ENCODE data around the gene GAA. TPM values are rescaled to one million over a fixed set of nuclear protein-coding genes. Genes with fewer than 3 reads are reported as not detected.

Gene GAA
- total RNA-seq, 1 experiment from 2014 or later = 7.5 TPM

DNA sequence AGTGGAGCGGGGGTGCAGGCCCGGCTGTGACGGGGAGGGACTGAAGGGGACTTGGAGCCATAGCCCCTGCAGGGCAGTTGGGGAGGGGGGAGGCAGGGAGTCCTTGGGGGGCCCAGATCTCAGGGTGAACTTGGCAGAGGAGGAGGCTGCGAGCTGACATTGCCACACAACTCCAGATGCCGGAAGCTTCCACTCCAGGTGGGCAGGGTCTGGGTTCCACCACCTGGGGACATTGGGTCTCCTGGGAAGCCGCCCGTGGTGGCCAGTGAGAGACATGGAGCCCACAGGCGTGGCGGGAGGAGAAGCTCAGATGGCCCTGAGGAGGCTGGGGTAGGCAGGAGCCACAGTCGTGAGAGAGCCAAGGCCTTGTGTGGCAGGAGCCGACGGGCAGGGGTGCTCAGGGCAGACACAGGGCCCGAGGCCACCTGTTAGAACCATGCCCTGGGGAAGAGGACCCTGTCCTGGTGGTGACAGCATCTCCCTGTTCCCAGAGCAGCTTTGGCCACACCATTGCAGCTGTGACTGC is 18.2 kb upstream of the GAA start:
- Histone ChIP-seq H3K27ac (ENCODE audit: low read depth, low read length, poor library complexity, severe bottlenecking) (no peak overlapping the region), H3K4me1 (ENCODE audit: insufficient read depth, low read length, poor library complexity, severe bottlenecking) (no peaks in the 10 kb centered on the region), H3K9me3 (ENCODE audit: low read depth, low read length, poor library complexity, severe bottlenecking) (no peaks in the 10 kb centered on the region), H3K27me3 (replicated peaks; ENCODE audit: insufficient read depth, low read depth, low read length, poor library complexity) (no peaks in the 10 kb centered on the region), H3K4me3 (ENCODE audit: low read depth, low read length, poor library complexity, severe bottlenecking) (no peak overlapping the region), H3K36me3 (ENCODE audit: insufficient read depth, low read length, poor library complexity, severe bottlenecking) (no peaks in the 10 kb centered on the region)
- intact Hi-C loops (cut with micrococcal nuclease; ENCODE audit: unreplicated experiment) = loop anchor here (5.0 kb wide), 1 partner anchor 279 kb away; no protein-coding TSS in a partner anchor
- no TSS peak for BruUV-seq (replicated peaks)
- no peak for DNase-seq (ENCODE audit: low spot score)
- POLR2A ChIA-PET (ENCODE audit: low non-redundant PET) = no interaction called here
- no peak for TF ChIP-seq EZH2 (IDR thresholded peaks at IDR 0.05; ENCODE audit: borderline replicate concordance, low read depth, low read length, poor library complexity, severe bottlenecking)
- TF ChIP-seq, protein P1, sequence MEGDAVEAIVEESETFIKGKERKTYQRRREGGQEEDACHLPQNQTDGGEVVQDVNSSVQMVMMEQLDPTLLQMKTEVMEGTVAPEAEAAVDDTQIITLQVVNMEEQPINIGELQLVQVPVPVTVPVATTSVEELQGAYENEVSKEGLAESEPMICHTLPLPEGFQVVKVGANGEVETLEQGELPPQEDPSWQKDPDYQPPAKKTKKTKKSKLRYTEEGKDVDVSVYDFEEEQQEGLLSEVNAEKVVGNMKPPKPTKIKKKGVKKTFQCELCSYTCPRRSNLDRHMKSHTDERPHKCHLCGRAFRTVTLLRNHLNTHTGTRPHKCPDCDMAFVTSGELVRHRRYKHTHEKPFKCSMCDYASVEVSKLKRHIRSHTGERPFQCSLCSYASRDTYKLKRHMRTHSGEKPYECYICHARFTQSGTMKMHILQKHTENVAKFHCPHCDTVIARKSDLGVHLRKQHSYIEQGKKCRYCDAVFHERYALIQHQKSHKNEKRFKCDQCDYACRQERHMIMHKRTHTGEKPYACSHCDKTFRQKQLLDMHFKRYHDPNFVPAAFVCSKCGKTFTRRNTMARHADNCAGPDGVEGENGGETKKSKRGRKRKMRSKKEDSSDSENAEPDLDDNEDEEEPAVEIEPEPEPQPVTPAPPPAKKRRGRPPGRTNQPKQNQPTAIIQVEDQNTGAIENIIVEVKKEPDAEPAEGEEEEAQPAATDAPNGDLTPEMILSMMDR (conservative IDR thresholded peaks at IDR 0.05; ENCODE audit: low read depth, low read length) = no peak
- CTCF ChIA-PET = interaction anchor here (0.7 to 2.1 kb wide), 4 partner anchors 18 to 293 kb away, joined by 3 to 5 read pairs (median 3); partner anchors contain the start of gene GAA

DNA sequence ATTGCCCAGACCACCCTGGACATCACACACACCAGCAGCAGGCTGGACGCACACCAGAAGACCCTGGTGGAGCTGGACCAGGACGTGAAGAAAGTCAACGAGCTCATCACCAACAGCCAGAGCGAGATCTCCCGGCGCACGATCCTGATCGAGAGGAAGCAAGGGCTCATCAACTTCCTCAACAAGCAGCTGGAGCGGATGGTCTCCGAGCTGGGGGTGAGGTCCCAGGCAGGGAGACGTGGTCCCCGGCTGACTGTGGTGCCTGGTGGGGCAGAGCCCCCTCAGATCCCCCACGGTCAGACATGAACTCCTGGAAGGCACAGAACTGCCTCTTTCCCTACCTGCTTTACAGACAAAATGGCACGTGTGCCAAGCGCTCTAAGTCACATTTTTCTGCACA is 16.6 kb upstream of the GAA start:
- H3K36me3 ChIP-seq (ENCODE audit: insufficient read depth, low read length, poor library complexity, severe bottlenecking) = no peaks in the 10 kb centered on the region
- ChIA-PET POLR2A (ENCODE audit: low non-redundant PET) (no interaction called here), CTCF (no interaction called here)
- no peak for TF ChIP-seq EZH2 (IDR thresholded peaks at IDR 0.05; ENCODE audit: borderline replicate concordance, low read depth, low read length, poor library complexity, severe bottlenecking)
- TF ChIP-seq, protein P1 (conservative IDR thresholded peaks at IDR 0.05; ENCODE audit: low read depth, low read length) = no peak
- no peaks in the 10 kb centered on the region for H3K27me3 ChIP-seq (replicated peaks; ENCODE audit: insufficient read depth, low read depth, low read length, poor library complexity)
- no peak for DNase-seq (ENCODE audit: low spot score)
- no peak overlapping the region for H3K4me3 ChIP-seq (ENCODE audit: low read depth, low read length, poor library complexity, severe bottlenecking)
- H3K9me3 ChIP-seq (ENCODE audit: low read depth, low read length, poor library complexity, severe bottlenecking) = no peaks in the 10 kb centered on the region
- intact Hi-C loops (cut with micrococcal nuclease; ENCODE audit: unreplicated experiment) = loop anchor here (5.0 kb wide), 1 partner anchor 278 kb away; no protein-coding TSS in a partner anchor
- H3K4me1 ChIP-seq (ENCODE audit: insufficient read depth, low read length, poor library complexity, severe bottlenecking) = no peaks in the 10 kb centered on the region
- H3K27ac ChIP-seq (ENCODE audit: low read depth, low read length, poor library complexity, severe bottlenecking) = no peak overlapping the region
- no TSS peak for BruUV-seq (replicated peaks)

DNA sequence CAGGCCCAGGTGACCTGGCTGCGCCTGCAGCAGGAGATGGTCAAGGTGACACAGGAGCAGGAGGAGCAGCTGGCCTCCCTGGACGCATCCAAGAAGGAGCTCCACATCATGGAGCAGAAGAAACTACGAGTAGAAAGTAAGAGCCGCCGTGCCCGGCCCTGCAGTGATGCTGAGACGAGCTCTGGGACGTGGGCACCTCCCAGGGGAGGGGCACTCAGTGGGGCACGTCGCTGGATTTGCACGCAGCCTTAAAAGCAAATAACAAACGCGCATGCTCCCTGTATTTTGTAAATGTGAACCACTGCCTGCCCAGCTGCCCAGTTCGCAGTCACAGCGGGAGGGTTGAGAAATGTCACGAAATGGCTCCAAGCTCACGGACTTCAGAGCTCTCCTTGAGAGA is 15.3 kb upstream of the GAA start:
- no peak overlapping the region for H3K27ac ChIP-seq (ENCODE audit: low read depth, low read length, poor library complexity, severe bottlenecking)
- H3K27me3 ChIP-seq (replicated peaks; ENCODE audit: insufficient read depth, low read depth, low read length, poor library complexity) = no peaks in the 10 kb centered on the region
- TF ChIP-seq, protein P1 (conservative IDR thresholded peaks at IDR 0.05; ENCODE audit: low read depth, low read length) = no peak
- TF ChIP-seq EZH2 (IDR thresholded peaks at IDR 0.05; ENCODE audit: borderline replicate concordance, low read depth, low read length, poor library complexity, severe bottlenecking) = no peak
- H3K36me3 ChIP-seq (ENCODE audit: insufficient read depth, low read length, poor library complexity, severe bottlenecking) = no peaks in the 10 kb centered on the region
- DNase-seq (ENCODE audit: low spot score) = no peak
- H3K4me3 ChIP-seq (ENCODE audit: low read depth, low read length, poor library complexity, severe bottlenecking) = no peak overlapping the region
- ChIA-PET CTCF (interaction anchor here (0.7 kb wide), 1 partner anchor 97 kb away, joined by 13 read pairs; no protein-coding TSS in a partner anchor), POLR2A (ENCODE audit: low non-redundant PET) (no interaction called here)
- BruUV-seq (replicated peaks) = no TSS peak
- intact Hi-C loops (cut with micrococcal nuclease; ENCODE audit: unreplicated experiment) = no loop called here
- no peaks in the 10 kb centered on the region for H3K4me1 ChIP-seq (ENCODE audit: insufficient read depth, low read length, poor library complexity, severe bottlenecking)
- H3K9me3 ChIP-seq (ENCODE audit: low read depth, low read length, poor library complexity, severe bottlenecking) = no peaks in the 10 kb centered on the region

All from A673 (cell line).